Neural progenitor cell (in vitro differentiated cells): ENCODE data around the gene EVI5L.

Experiments used
- CTCF ChIP-seq: fragments of 200-600 bp; sonication (generic); IDR thresholded peaks from 2 replicates; pipeline ENCODE4 v1.5.1; 2017; ENCODE audit warnings: antibody characterized with exemption, mild to moderate bottlenecking
- EZH2 ChIP-seq: fragments of 200-600 bp; sonication (generic); IDR thresholded peaks from 2 replicates; pipeline ENCODE4 v1.6.1; 2017; ENCODE audit warnings: antibody characterized with exemption, mild to moderate bottlenecking, moderate library complexity
- EZH2phosphoT487 ChIP-seq: fragments of 200-600 bp; sonication (generic); IDR thresholded peaks from 2 replicates; pipeline ENCODE4 v1.6.1; 2017; ENCODE audit warnings: antibody characterized with exemption

DNA sequence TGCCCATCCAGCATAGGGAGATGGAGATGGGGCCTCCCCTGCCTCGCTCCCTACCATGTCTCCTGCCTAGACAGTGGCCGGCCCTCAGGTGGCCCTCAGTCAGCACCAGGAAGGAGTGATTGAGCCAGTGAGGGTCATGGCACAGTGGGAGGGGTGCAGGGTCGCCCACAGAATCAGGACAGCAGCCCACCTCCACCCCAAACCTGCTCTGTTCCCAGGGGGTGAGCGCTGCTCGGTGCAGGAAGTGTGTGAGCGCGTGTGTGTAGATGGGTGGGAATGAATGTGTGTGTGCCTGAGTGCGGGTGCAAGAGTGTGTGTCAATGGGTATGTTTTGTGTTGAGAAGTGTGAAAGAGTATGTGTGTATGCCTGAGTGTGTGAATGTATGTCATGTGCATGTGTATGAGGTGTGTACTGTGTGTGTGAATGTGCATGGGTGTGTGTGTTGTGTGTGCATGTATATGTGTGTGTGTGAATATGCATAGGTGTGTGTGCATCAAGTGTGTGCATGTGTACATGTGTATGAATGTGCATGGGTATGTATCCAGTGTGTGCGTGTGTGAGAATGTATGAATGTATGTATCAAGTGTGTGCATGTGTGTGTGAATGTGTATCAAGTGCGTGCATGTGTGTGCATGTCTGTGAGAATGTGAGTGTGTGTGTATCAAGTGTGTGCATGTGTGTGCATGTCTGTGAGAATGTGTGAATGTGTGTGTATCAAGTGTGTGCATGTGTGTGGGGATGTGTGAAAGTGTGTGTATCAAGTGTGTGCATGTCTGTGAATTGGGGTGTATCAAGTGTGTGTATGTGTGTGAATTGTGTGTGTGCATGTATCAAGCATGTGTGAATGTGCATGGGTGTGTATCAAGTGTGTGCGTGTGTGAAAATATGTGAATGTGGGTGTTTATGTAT, 12.0 kb downstream of the EVI5L start:
- TF ChIP-seq CTCF (no peak), EZH2 (no peak), EZH2phosphoT487 (no peak)
